NB4 (cell line): Measurements from ENCODE around the gene CCDC73.

Experiments used
- MYC ChIP-seq: IDR thresholded peaks from 2 replicates; pipeline ENCODE4 v1.6.1; 2011; ENCODE audit warnings: low read depth, low read length
- POLR2A ChIP-seq: IDR thresholded peaks from 2 replicates; pipeline ENCODE4 v1.6.1; 2011; ENCODE audit warnings: mild to moderate bottlenecking; ENCODE audit not compliant: insufficient read length; ENCODE audit errors: extremely low read depth
- TF ChIP-seq, protein P1 (sequence below): IDR thresholded peaks from one replicate; pipeline ENCODE4 v1.5.1; 2012; ENCODE audit warnings: low read depth, low read length
- TF ChIP-seq, protein P2 (sequence below): IDR thresholded peaks from 2 replicates; pipeline ENCODE4 v1.6.1; 2011; ENCODE audit warnings: low read depth, low read length

DNA sequence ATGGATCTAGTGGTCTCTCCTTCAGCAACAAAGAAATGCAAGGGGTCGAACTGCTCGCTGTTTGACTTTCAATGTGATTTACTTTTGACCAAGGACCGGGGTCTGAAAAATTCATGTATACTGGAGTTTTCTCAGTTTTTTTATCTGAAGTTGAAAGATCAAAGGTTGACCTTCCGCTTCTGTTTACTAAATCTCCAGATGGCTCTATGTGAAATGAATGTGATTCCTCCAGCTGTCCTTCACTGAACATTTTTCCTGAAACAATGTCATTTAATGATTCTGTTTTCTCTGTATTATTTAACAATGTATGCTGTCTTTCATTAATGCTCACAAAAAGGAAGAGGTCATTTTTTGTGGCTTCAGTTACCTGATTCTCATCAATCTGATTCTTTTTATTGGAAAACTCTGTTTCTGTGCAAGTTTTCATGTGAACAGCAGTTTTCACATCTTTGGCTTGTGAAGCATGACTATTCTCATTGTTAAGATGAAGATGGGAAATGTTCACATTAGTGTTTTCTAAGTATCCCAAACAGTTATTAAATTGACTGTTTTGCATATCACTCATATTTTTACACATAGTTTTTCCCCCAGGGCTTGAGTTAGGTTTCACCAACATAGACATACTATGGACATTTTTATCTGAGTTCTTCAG is 180.8 kb downstream of the CCDC73 start:
- TF ChIP-seq, protein P1, sequence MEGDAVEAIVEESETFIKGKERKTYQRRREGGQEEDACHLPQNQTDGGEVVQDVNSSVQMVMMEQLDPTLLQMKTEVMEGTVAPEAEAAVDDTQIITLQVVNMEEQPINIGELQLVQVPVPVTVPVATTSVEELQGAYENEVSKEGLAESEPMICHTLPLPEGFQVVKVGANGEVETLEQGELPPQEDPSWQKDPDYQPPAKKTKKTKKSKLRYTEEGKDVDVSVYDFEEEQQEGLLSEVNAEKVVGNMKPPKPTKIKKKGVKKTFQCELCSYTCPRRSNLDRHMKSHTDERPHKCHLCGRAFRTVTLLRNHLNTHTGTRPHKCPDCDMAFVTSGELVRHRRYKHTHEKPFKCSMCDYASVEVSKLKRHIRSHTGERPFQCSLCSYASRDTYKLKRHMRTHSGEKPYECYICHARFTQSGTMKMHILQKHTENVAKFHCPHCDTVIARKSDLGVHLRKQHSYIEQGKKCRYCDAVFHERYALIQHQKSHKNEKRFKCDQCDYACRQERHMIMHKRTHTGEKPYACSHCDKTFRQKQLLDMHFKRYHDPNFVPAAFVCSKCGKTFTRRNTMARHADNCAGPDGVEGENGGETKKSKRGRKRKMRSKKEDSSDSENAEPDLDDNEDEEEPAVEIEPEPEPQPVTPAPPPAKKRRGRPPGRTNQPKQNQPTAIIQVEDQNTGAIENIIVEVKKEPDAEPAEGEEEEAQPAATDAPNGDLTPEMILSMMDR, result no peak
- TF ChIP-seq POLR2A (no peak), MYC (no peak)
- TF ChIP-seq, protein P2, sequence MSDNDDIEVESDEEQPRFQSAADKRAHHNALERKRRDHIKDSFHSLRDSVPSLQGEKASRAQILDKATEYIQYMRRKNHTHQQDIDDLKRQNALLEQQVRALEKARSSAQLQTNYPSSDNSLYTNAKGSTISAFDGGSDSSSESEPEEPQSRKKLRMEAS, result no peak
